CD14-positive monocyte (primary cell): ENCODE results near the gene GREM1. TPM values are rescaled to one million over a fixed set of nuclear protein-coding genes. Genes with fewer than 3 reads are reported as not detected.

Experiments
- DNase-seq, 3 donors: peaks; one replicate each; pipeline ENCODE4 v3.0.0-alpha.2; 2011 to 2022
- H2AFZ ChIP-seq: 2 replicates; pipeline ENCODE4 v1.6.0; 2012; ENCODE audit warnings: mild to moderate bottlenecking, low read depth, low read length, inconsistent platforms; ENCODE audit not compliant: insufficient read depth, poor library complexity, severe bottlenecking
- H3K27ac ChIP-seq, 2 donors: 1 replicate in 1 of 2; 2 replicates in 1 of 2; pipeline ENCODE4 v1.5.1; 2012 to 2013; ENCODE audit warnings: low read length in 2 of 2, control low read depth in 1 of 2, inconsistent platforms in 1 of 2, low read depth in 1 of 2, mild to moderate bottlenecking in 1 of 2
- H3K27me3 ChIP-seq, 2 donors: one replicate each; pipeline versions ENCODE4 v1.6.0 to v1.6.1; 2011 to 2013; ENCODE audit warnings: low read length in 2 of 2; ENCODE audit not compliant: control insufficient read depth in 2 of 2, insufficient read depth in 2 of 2
- H3K36me3 ChIP-seq, 2 donors: replicated peaks in 1 of 2; 1 replicate in 1 of 2; 2 replicates in 1 of 2; pipeline versions ENCODE4 v1.5.1 to v1.6.1; 2012 to 2013; ENCODE audit warnings: low read length in 2 of 2, control low read depth in 1 of 2, inconsistent platforms in 1 of 2, mild to moderate bottlenecking in 1 of 2; ENCODE audit not compliant: insufficient read depth in 2 of 2, control insufficient read depth in 1 of 2
- H3K4me1 ChIP-seq, 2 donors: 1 replicate in 1 of 2; 2 replicates in 1 of 2; pipeline versions ENCODE4 v1.5.1 to v1.6.1; 2012 to 2013; ENCODE audit warnings: low read length in 2 of 2, control low read depth in 1 of 2, inconsistent platforms in 1 of 2, mild to moderate bottlenecking in 1 of 2, moderate library complexity in 1 of 2; ENCODE audit not compliant: insufficient read depth in 2 of 2, control insufficient read depth in 1 of 2
- H3K4me2 ChIP-seq: replicated peaks from 2 replicates; pipeline ENCODE3; 2012; ENCODE audit warnings: low read length, moderate library complexity, mild to moderate bottlenecking; ENCODE audit not compliant: poor library complexity, severe bottlenecking; ENCODE audit errors: extremely low read depth
- H3K4me3 ChIP-seq, 3 experiments: fragments of 200-600 bp in 1 of 3; sonication (generic) in 1 of 3; replicated peaks in 1 of 3; 1 replicate in 2 of 3; 2 replicates in 1 of 3; pipeline ENCODE4 v1.5.1; 2011 to 2013; ENCODE audit warnings: low read length in 3 of 3, mild to moderate bottlenecking in 3 of 3, control low read depth in 2 of 3, low read depth in 2 of 3, inconsistent platforms in 1 of 3, moderate library complexity in 1 of 3
- H3K79me2 ChIP-seq: 2 replicates; pipeline ENCODE4 v1.6.0; 2012; ENCODE audit warnings: mild to moderate bottlenecking, control low read depth, inconsistent platforms, low read length, moderate library complexity; ENCODE audit not compliant: insufficient read depth
- H3K9ac ChIP-seq: 2 replicates; pipeline ENCODE4 v1.6.0; 2017; ENCODE audit warnings: low read length, mild to moderate bottlenecking; ENCODE audit not compliant: insufficient read depth, poor library complexity, severe bottlenecking
- H3K9me3 ChIP-seq, 2 donors: replicated peaks in 1 of 2; 1 replicate in 1 of 2; 2 replicates in 1 of 2; pipeline versions ENCODE4 v1.5.1 to v1.6.1; 2012 to 2013; ENCODE audit warnings: low read length in 2 of 2, control low read depth in 1 of 2; ENCODE audit not compliant: control insufficient read depth in 1 of 2, insufficient read depth in 1 of 2
- H4K20me1 ChIP-seq: 2 replicates; pipeline ENCODE4 v1.6.0; 2012; ENCODE audit warnings: mild to moderate bottlenecking, low read length, control low read depth, moderate library complexity; ENCODE audit not compliant: insufficient read depth
- H3K27ac Mint-ChIP-seq, 7 donors: one replicate each; pipeline ENCODE4 v1.8.0; 2020; ENCODE audit warnings: mild to moderate bottlenecking in 7 of 7, mixed read lengths in 7 of 7, moderate library complexity in 6 of 7, inconsistent platforms in 2 of 7
- H3K27me3 Mint-ChIP-seq, 3 donors: one replicate each; pipeline ENCODE4 v1.8.0; 2021 to 2022; ENCODE audit warnings: low read depth in 3 of 3, mild to moderate bottlenecking in 3 of 3, mixed read lengths in 3 of 3, moderate library complexity in 3 of 3, inconsistent platforms in 1 of 3
- H3K36me3 Mint-ChIP-seq, 2 donors: one replicate each; pipeline ENCODE4 v1.8.0; 2020; ENCODE audit warnings: mixed read lengths in 2 of 2, inconsistent platforms in 1 of 2, mild to moderate bottlenecking in 1 of 2
- H3K4me1 Mint-ChIP-seq: one replicate; pipeline ENCODE4 v1.8.0; 2020; ENCODE audit warnings: mild to moderate bottlenecking, mixed read lengths
- H3K4me3 Mint-ChIP-seq, 2 donors: one replicate each; pipeline ENCODE4 v1.8.0; 2020; ENCODE audit warnings: mild to moderate bottlenecking in 2 of 2, mixed read lengths in 2 of 2, moderate library complexity in 1 of 2
- H3K9me3 Mint-ChIP-seq, 7 donors: one replicate each; pipeline ENCODE4 v1.8.0; 2020 to 2022; ENCODE audit warnings: mixed read lengths in 7 of 7, mild to moderate bottlenecking in 6 of 7, moderate library complexity in 6 of 7, inconsistent platforms in 2 of 7
- CTCF ChIP-seq: fragments of 200-600 bp; IDR thresholded peaks from one replicate; pipeline ENCODE4 v1.8.0; 2022; ENCODE audit warnings: antibody characterized with exemption, mild to moderate bottlenecking
- WGBS: methylation state at CpG from one replicate; pipeline ENCODE4 v1.1.5; 2013; ENCODE audit warnings: missing lambda C conversion rate; ENCODE audit not compliant: insufficient coverage; 5-methylcytosine and 5-hydroxymethylcytosine counted together
- intact Hi-C, 2 donors: fragments of 100-400 bp; cut with micrococcal nuclease; formaldehyde crosslinking; loops; one replicate each; pipeline versions ENCODE4 v1.15.0 to v1.15.1; 2023
- polyA plus RNA-seq, 3 donors: library from polyadenylated mRNA; depleted of rRNA in 1 of 3; unstranded in 2 of 3; stranded (reverse) in 1 of 3; fragments of 300-500 nt in 2 of 3; fragments of >200 nt in 1 of 3; fragmentation: Illumina TruSeq in 2 of 3; gene quantifications; 1 replicate in 2 of 3; 2 replicates in 1 of 3; pipeline ENCODE4 v1.2.3, GENCODE V29; 2012 to 2021

The GREM1 gene
- polyA plus RNA-seq, 3 donors, result not detected

DNA sequence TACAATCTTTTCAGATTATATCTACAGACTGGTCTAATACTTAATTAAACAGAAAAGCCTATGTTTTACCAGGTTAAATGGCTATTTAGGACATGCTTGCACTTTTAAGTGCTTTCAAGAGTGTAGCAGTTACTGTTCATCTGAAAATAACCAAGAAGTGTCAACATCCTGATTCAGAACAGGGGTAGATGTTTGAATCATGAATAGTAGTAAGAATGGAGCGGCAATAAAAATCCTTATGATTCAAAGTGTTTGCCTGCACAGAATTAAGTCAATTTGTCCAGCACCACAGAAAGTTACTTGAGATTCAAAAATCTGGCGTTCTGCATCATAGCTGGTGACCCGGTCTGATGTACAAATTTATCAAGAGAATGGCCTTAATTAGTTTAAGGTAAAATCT, 48.3 kb downstream of the GREM1 start:
- intact Hi-C loops, result no loop called here
- H3K4me1 ChIP-seq, result no peaks in the 10 kb centered on the region
- no peak overlapping the region for H3K27ac ChIP-seq
- H3K27ac Mint-ChIP-seq, result no peak overlapping the region
- H3K4me3 ChIP-seq, result no peak overlapping the region
- peaks cover 0 to 3% (median 2%) of the 10 kb centered on the region in 3 donors for H3K27me3 Mint-ChIP-seq
- H3K4me3 Mint-ChIP-seq, result no peak overlapping the region
- H3K27me3 ChIP-seq, result no peaks in the 10 kb centered on the region
- no peak overlapping the region for H2AFZ ChIP-seq
- H3K9me3 ChIP-seq, result no peaks in the 10 kb centered on the region
- H4K20me1 ChIP-seq, result no peaks in the 10 kb centered on the region
- TF ChIP-seq CTCF, result no peak
- no peaks in the 10 kb centered on the region for H3K79me2 ChIP-seq
- no peaks in the 10 kb centered on the region for H3K36me3 Mint-ChIP-seq
- DNase-seq, result no peak
- H3K9me3 Mint-ChIP-seq, result peaks cover 0 to 9% (median 0%) of the 10 kb centered on the region in 7 donors
- H3K36me3 ChIP-seq, result no peaks in the 10 kb centered on the region
- no peak overlapping the region for H3K4me2 ChIP-seq
- H3K4me1 Mint-ChIP-seq, result no peaks in the 10 kb centered on the region
- WGBS, result 0% methylated on average over 1 of the region's 3 CpGs
- H3K9ac ChIP-seq, result no peak overlapping the region

GRCh38 chr15:32767236-32767635, 49.4 kb downstream of the GREM1 start:
- no peak overlapping the region for H3K27ac Mint-ChIP-seq
- H3K27me3 Mint-ChIP-seq, result peaks cover 0 to 3% (median 2%) of the 10 kb centered on the region in 3 donors
- H3K4me3 Mint-ChIP-seq, result no peak overlapping the region
- Histone ChIP-seq H4K20me1 (no peaks in the 10 kb centered on the region), H3K9ac (no peak overlapping the region), H3K4me1 (no peaks in the 10 kb centered on the region), H3K27me3 (no peaks in the 10 kb centered on the region), H3K4me2 (no peak overlapping the region), H3K9me3 (no peaks in the 10 kb centered on the region), H3K27ac (no peak overlapping the region), H3K79me2 (no peaks in the 10 kb centered on the region), H3K36me3 (peaks cover 0 to 2% of the 10 kb centered on the region in 2 donors), H3K4me3 (no peak overlapping the region), H2AFZ (no peak overlapping the region)
- WGBS, result no CpG with 5 or more reads among the region's 1 CpG
- no peaks in the 10 kb centered on the region for H3K4me1 Mint-ChIP-seq
- no peak for TF ChIP-seq CTCF
- intact Hi-C loops, result no loop called here
- no peaks in the 10 kb centered on the region for H3K36me3 Mint-ChIP-seq
- peaks cover 0 to 7% (median 0%) of the 10 kb centered on the region in 7 donors for H3K9me3 Mint-ChIP-seq
- no peak for DNase-seq
